Immature natural killer cell (primary cell): ENCODE measurements around the gene CNTN5. TPM values are rescaled to one million over a fixed set of nuclear protein-coding genes. Genes with fewer than 3 reads are reported as not detected.

Experiments used
- DNase-seq, 3 donors: peaks; one replicate each; pipeline ENCODE4 v3.0.0; 2022; ENCODE audit warnings: mixed read lengths in 1 of 3
- H3K27ac Mint-ChIP-seq, 6 donors: one replicate each; pipeline ENCODE4 v1.8.0; 2020; ENCODE audit warnings: mixed read lengths in 6 of 6, mild to moderate bottlenecking in 5 of 6, inconsistent platforms in 4 of 6, moderate library complexity in 3 of 6
- H3K27me3 Mint-ChIP-seq, 3 donors: one replicate each; pipeline ENCODE4 v1.8.0; 2020 to 2021; ENCODE audit warnings: low read depth in 3 of 3, mild to moderate bottlenecking in 3 of 3, mixed read lengths in 3 of 3, moderate library complexity in 3 of 3, inconsistent platforms in 1 of 3
- H3K36me3 Mint-ChIP-seq, 3 donors: one replicate each; pipeline ENCODE4 v1.8.0; 2020; ENCODE audit warnings: mixed read lengths in 3 of 3, inconsistent platforms in 2 of 3, mild to moderate bottlenecking in 2 of 3
- H3K4me1 Mint-ChIP-seq, 2 donors: one replicate each; pipeline ENCODE4 v1.8.0; 2020; ENCODE audit warnings: inconsistent platforms in 2 of 2, mild to moderate bottlenecking in 2 of 2, mixed read lengths in 2 of 2, moderate library complexity in 1 of 2
- H3K4me3 Mint-ChIP-seq, 5 donors: one replicate each; pipeline ENCODE4 v1.8.0; 2020; ENCODE audit warnings: mild to moderate bottlenecking in 5 of 5, mixed read lengths in 5 of 5, inconsistent platforms in 3 of 5, moderate library complexity in 3 of 5
- H3K9me3 Mint-ChIP-seq, 6 donors: one replicate each; pipeline ENCODE4 v1.8.0; 2020; ENCODE audit warnings: mild to moderate bottlenecking in 6 of 6, mixed read lengths in 6 of 6, inconsistent platforms in 4 of 6, moderate library complexity in 3 of 6
- polyA plus RNA-seq, 3 donors: library from polyadenylated mRNA; unstranded; fragments of 300-500 nt; fragmentation: Illumina TruSeq; gene quantifications; one replicate each; pipeline ENCODE4 v1.2.3, GENCODE V29; 2021

The CNTN5 gene
- polyA plus RNA-seq, 3 donors from 2014 or later = not detected

DNA sequence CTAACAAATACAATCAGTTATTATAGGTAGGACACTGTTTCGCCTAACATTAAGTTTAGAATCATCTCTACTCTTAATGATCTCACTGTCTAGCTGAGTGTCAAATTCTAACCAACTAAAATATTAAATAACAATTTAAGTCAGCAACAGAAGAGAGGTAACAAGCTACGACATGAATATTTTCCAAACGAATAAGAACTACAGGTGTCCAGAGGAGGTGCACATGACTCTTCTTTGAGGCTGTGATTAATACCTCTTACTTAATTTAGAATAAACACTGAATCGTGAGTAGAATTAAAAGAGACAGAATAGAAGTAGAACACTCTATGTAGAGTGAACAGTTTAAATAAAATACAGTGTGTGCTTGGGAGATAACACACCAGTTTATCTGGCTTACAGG lies 1047.4 kb downstream of the CNTN5 start:
- Mint-ChIP-seq H3K27ac (no peak overlapping the region), H3K36me3 (no peaks in the 10 kb centered on the region), H3K4me1 (no peaks in the 10 kb centered on the region), H3K4me3 (no peak overlapping the region), H3K27me3 (no peaks in the 10 kb centered on the region), H3K9me3 (peaks cover 5 to 43% (median 21%) of the 10 kb centered on the region in 6 donors)
- DNase-seq = no peak

GRCh38 chr11:100072131-100072530 lies 1051.4 kb downstream of the CNTN5 start:
- no peaks in the 10 kb centered on the region for H3K27me3 Mint-ChIP-seq

GRCh38 chr11:100080381-100080780 lies 1059.6 kb downstream of the CNTN5 start:
- Mint-ChIP-seq H3K9me3 (peaks cover 11 to 68% (median 34%) of the 10 kb centered on the region in 6 donors), H3K36me3 (no peaks in the 10 kb centered on the region), H3K4me1 (no peaks in the 10 kb centered on the region), H3K27me3 (no peaks in the 10 kb centered on the region), H3K4me3 (no peak overlapping the region), H3K27ac (no peak overlapping the region)
- DNase-seq = no peak

More at GRCh38 chr11:100072131-100072530, 1051.4 kb downstream of the CNTN5 start:
- Mint-ChIP-seq H3K27ac (no peak overlapping the region), H3K4me1 (no peaks in the 10 kb centered on the region), H3K9me3 (peaks cover 7 to 40% (median 27%) of the 10 kb centered on the region in 6 donors), H3K4me3 (no peak overlapping the region), H3K36me3 (peaks cover 0 to 3% (median 0%) of the 10 kb centered on the region in 3 donors)
- no peak for DNase-seq

DNA sequence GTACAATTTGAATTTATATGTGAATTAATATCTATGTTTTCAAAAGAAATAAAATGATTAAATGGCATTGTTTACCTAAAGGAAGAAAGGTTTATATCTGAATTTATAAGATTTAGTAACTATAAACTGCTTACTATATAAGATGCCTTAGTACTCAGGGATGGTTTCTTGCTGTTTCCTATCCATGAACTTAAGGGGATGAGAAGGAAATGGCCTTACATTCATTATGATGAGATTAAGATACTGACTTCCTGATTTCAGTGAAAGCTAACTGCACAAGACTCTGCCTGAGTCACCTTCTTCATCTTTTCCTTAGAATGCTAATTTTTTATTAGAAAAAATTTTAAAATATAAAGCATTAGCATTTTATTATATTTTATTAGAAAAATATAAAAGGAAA lies 1060.1 kb downstream of the CNTN5 start:
- no peak overlapping the region for H3K27ac Mint-ChIP-seq
- no peaks in the 10 kb centered on the region for H3K27me3 Mint-ChIP-seq

DNA sequence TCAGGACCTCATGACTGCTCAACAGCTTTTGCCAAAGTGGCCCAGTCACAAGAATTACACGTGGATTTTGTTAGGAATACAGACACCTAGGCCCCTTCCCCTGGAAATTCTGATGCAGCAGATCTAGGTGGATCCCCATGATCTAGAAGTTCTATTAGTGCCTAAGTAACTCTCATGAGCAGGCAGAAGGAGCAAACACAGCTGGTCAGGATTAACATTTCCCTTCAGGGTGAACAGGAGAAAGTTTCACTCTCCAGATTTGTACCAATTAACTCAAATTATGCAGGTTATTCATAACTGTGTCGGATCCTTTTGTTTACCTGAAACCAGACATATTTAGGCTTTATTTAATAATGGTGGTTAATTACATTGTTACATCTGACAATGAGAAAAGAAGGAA lies 1072.9 kb downstream of the CNTN5 start:
- Mint-ChIP-seq H3K9me3 (peaks cover 6 to 54% (median 31%) of the 10 kb centered on the region in 6 donors), H3K27me3 (no peaks in the 10 kb centered on the region), H3K4me3 (no peak overlapping the region), H3K27ac (no peak overlapping the region), H3K4me1 (no peaks in the 10 kb centered on the region), H3K36me3 (peaks cover 0 to 3% (median 0%) of the 10 kb centered on the region in 3 donors)
- no peak for DNase-seq

More for the DNA sequence above, 1060.1 kb downstream of the CNTN5 start:
- Mint-ChIP-seq H3K36me3 (no peaks in the 10 kb centered on the region), H3K9me3 (peaks cover 12 to 67% (median 32%) of the 10 kb centered on the region in 6 donors), H3K4me3 (no peak overlapping the region), H3K4me1 (no peaks in the 10 kb centered on the region)
- DNase-seq = no peak

- Mint-ChIP-seq H3K4me3 (no peak overlapping the region), H3K9me3 (peaks cover 7 to 53% (median 29%) of the 10 kb centered on the region in 6 donors), H3K27me3 (no peaks in the 10 kb centered on the region), H3K36me3 (peaks cover 0 to 3% (median 0%) of the 10 kb centered on the region in 3 donors), H3K27ac (no peak overlapping the region), H3K4me1 (no peaks in the 10 kb centered on the region)
- no peak for DNase-seq
Observed at GRCh38 chr11:100094121-100094865, 1073.5 kb downstream of the CNTN5 start.

GRCh38 chr11:100095809-100096208 lies 1075.1 kb downstream of the CNTN5 start:
- peaks cover 0 to 3% (median 0%) of the 10 kb centered on the region in 3 donors for H3K36me3 Mint-ChIP-seq
- peaks cover 10 to 64% (median 25%) of the 10 kb centered on the region in 6 donors for H3K9me3 Mint-ChIP-seq

GRCh38 chr11:100098560-100098959 lies 1077.8 kb downstream of the CNTN5 start:
- Mint-ChIP-seq H3K36me3 (no peaks in the 10 kb centered on the region), H3K27ac (no peak overlapping the region), H3K4me3 (no peak overlapping the region), H3K27me3 (peaks cover 0 to 3% (median 0%) of the 10 kb centered on the region in 3 donors), H3K9me3 (peaks cover 10 to 72% (median 25%) of the 10 kb centered on the region in 6 donors), H3K4me1 (no peaks in the 10 kb centered on the region)
- DNase-seq = no peak

More at GRCh38 chr11:100095809-100096208, 1075.1 kb downstream of the CNTN5 start:
- DNase-seq = no peak
- no peaks in the 10 kb centered on the region for H3K27me3 Mint-ChIP-seq
- H3K4me1 Mint-ChIP-seq = no peaks in the 10 kb centered on the region
- no peak overlapping the region for H3K4me3 Mint-ChIP-seq
- no peak overlapping the region for H3K27ac Mint-ChIP-seq

- peaks cover 13 to 69% (median 32%) of the 10 kb centered on the region in 6 donors for H3K9me3 Mint-ChIP-seq
- no peaks in the 10 kb centered on the region for H3K4me1 Mint-ChIP-seq
- H3K36me3 Mint-ChIP-seq = no peaks in the 10 kb centered on the region
- H3K4me3 Mint-ChIP-seq = no peak overlapping the region
- H3K27me3 Mint-ChIP-seq = peaks cover 1 to 3% (median 2%) of the 10 kb centered on the region in 3 donors
- DNase-seq = no peak
- no peak overlapping the region for H3K27ac Mint-ChIP-seq
Observed at GRCh38 chr11:100105255-100105981, 1084.7 kb downstream of the CNTN5 start.

GRCh38 chr11:100105982-100106358 lies 1085.2 kb downstream of the CNTN5 start:
- H3K9me3 Mint-ChIP-seq = peaks cover 13 to 67% (median 30%) of the 10 kb centered on the region in 6 donors
- H3K27me3 Mint-ChIP-seq = peaks cover 1 to 3% (median 2%) of the 10 kb centered on the region in 3 donors
- no peaks in the 10 kb centered on the region for H3K36me3 Mint-ChIP-seq
- no peak for DNase-seq
- no peaks in the 10 kb centered on the region for H3K4me1 Mint-ChIP-seq
- H3K4me3 Mint-ChIP-seq = no peak overlapping the region
- H3K27ac Mint-ChIP-seq = no peak overlapping the region

DNA sequence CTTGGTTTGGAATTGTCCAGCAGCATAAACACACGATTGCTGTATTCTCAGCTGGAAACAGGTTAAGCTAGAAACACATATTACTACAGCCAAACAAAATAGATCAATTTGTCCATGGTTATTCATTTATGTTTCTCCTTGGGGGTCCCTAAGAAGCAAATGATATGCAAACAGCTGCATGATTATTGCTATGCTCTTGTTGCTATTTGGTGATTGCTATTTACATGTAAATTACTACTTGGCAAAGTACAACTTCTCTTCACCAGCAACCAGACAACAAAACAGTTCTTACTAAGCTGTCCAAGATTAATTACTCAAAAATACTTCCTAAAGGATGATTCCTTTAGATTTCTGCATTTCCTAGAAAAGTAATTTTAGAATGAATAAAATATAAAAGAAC lies 1098.4 kb downstream of the CNTN5 start:
- Mint-ChIP-seq H3K27ac (no peak overlapping the region), H3K27me3 (no peaks in the 10 kb centered on the region), H3K36me3 (peaks cover 0 to 2% (median 0%) of the 10 kb centered on the region in 3 donors), H3K4me3 (no peak overlapping the region), H3K9me3 (peaks cover 16 to 60% (median 32%) of the 10 kb centered on the region in 6 donors), H3K4me1 (no peaks in the 10 kb centered on the region)
- DNase-seq = no peak

DNA sequence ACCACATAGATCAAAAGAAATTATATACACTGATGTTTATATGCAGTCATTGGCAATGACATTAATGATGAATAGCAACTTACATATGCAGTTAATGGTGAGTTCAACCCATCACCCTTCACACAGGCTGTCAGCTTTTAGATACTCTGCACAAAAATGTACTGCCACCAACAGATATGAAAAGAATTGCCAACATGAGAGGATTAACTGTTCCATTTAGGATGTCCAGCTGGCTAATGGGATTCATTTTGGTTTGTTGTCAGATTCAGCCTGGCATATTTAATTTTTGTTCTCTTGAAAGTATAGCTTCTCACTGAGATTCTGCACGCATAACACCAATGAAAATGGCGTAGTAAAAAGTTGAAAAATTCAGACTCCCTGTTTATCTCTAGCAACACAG lies 1112.4 kb downstream of the CNTN5 start:
- Mint-ChIP-seq H3K27ac (no peak overlapping the region), H3K36me3 (peaks cover 0 to 7% (median 0%) of the 10 kb centered on the region in 3 donors), H3K27me3 (peaks cover 0 to 2% (median 0%) of the 10 kb centered on the region in 3 donors), H3K4me3 (no peak overlapping the region), H3K9me3 (peaks cover 6 to 43% (median 22%) of the 10 kb centered on the region in 6 donors), H3K4me1 (no peaks in the 10 kb centered on the region)
- DNase-seq = no peak

- H3K4me3 Mint-ChIP-seq = no peak overlapping the region
- DNase-seq = no peak
- no peaks in the 10 kb centered on the region for H3K4me1 Mint-ChIP-seq
- H3K36me3 Mint-ChIP-seq = peaks cover 0 to 3% (median 0%) of the 10 kb centered on the region in 3 donors
- peaks cover 3 to 24% (median 15%) of the 10 kb centered on the region in 6 donors for H3K9me3 Mint-ChIP-seq
- no peak overlapping the region for H3K27ac Mint-ChIP-seq
- H3K27me3 Mint-ChIP-seq = no peaks in the 10 kb centered on the region
Observed at GRCh38 chr11:100141201-100141600, 1120.5 kb downstream of the CNTN5 start.

GRCh38 chr11:100151944-100152343 lies 1131.2 kb downstream of the CNTN5 start:
- no peaks in the 10 kb centered on the region for H3K36me3 Mint-ChIP-seq
- peaks cover 12 to 61% (median 35%) of the 10 kb centered on the region in 6 donors for H3K9me3 Mint-ChIP-seq
- no peak overlapping the region for H3K27ac Mint-ChIP-seq
- peaks cover 0 to 4% (median 0%) of the 10 kb centered on the region in 3 donors for H3K27me3 Mint-ChIP-seq
- H3K4me3 Mint-ChIP-seq = no peak overlapping the region
- DNase-seq = no peak
- no peaks in the 10 kb centered on the region for H3K4me1 Mint-ChIP-seq
